IMR-90 (cell line): Measurements from ENCODE around the gene GABPA. TPM values are rescaled to one million over a fixed set of nuclear protein-coding genes. Genes with fewer than 3 reads are reported as not detected.

Experiments used
- ATAC-seq: fragments of 200-7000 bp; cut with Tn5 transposase; 2 replicates; pipeline ENCODE4 v1.9.1; 2020; ENCODE audit warnings: low read depth, mild to moderate bottlenecking, moderate library complexity
- BruUV-seq: library from RNA; stranded (reverse); fragments of 400-500 nt; replicated peaks from 2 replicates; lab custom pipeline; 2021; lab: Mats Ljungman, UMichigan
- CTCF ChIA-PET: fragments of 300-600 bp; formaldehyde crosslinking; extraction: SDS; loops from one replicate; lab custom pipeline; 2021; ENCODE audit warnings: antibody characterized with exemption; lab: Yijun Ruan, JAX
- POLR2A ChIA-PET: fragments of 300-600 bp; sonication (Branson Sonifier 250); formaldehyde crosslinking; loops from one replicate; lab custom pipeline; 2022; ENCODE audit warnings: antibody characterized with exemption; ENCODE audit not compliant: unreplicated experiment; lab: Charles Lee
- DNase-seq: peaks from one replicate; pipeline ENCODE4 v3.0.0; 2013
- H2AFZ ChIP-seq: replicated peaks from 2 replicates; pipeline ENCODE3; 2013; ENCODE audit warnings: low read length, mild to moderate bottlenecking; ENCODE audit not compliant: poor library complexity
- H2AK5ac ChIP-seq: 2 replicates; pipeline ENCODE4 v1.6.1; 2013; ENCODE audit warnings: low read depth, low read length, inconsistent platforms
- H2AK9ac ChIP-seq: replicated peaks from 2 replicates; pipeline ENCODE3; 2013; ENCODE audit warnings: mild to moderate bottlenecking, low read depth, low read length, moderate library complexity; ENCODE audit not compliant: poor library complexity
- H2BK120ac ChIP-seq: 2 replicates; pipeline ENCODE4 v1.6.1; 2013; ENCODE audit warnings: low read depth, low read length, inconsistent platforms
- H2BK15ac ChIP-seq: 3 replicates; pipeline ENCODE4 v1.6.1; 2013; ENCODE audit warnings: low read depth, low read length, inconsistent platforms
- H2BK20ac ChIP-seq: 2 replicates; pipeline ENCODE4 v1.6.1; 2013; ENCODE audit warnings: low read depth, mild to moderate bottlenecking, inconsistent platforms, low read length, moderate library complexity
- H2BK5ac ChIP-seq: 2 replicates; pipeline ENCODE4 v1.6.1; 2013; ENCODE audit warnings: mild to moderate bottlenecking, low read depth, low read length, inconsistent platforms; ENCODE audit not compliant: poor library complexity, severe bottlenecking
- H3K14ac ChIP-seq: replicated peaks from 2 replicates; pipeline ENCODE4 v1.6.1; 2013; ENCODE audit warnings: low read depth, low read length, inconsistent platforms
- H3K18ac ChIP-seq: 2 replicates; pipeline ENCODE4 v1.6.1; 2013; ENCODE audit warnings: low read depth, low read length, control low read depth
- H3K23ac ChIP-seq: 2 replicates; pipeline ENCODE4 v1.6.1; 2013; ENCODE audit warnings: low read depth, low read length, inconsistent platforms
- H3K27ac ChIP-seq: 2 replicates; pipeline ENCODE4 v1.5.1; 2013; ENCODE audit warnings: mild to moderate bottlenecking, control low read depth, low read length; ENCODE audit not compliant: insufficient read depth
- H3K27me3 ChIP-seq: 2 replicates; pipeline ENCODE4 v1.6.1; 2013; ENCODE audit warnings: low read length; ENCODE audit not compliant: control insufficient read depth, insufficient read depth
- H3K36me3 ChIP-seq: 2 replicates; pipeline ENCODE4 v1.6.1; 2013; ENCODE audit warnings: low read length, mixed read lengths; ENCODE audit not compliant: control insufficient read depth, insufficient read depth
- H3K4ac ChIP-seq: 2 replicates; pipeline ENCODE4 v1.6.1; 2013; ENCODE audit warnings: low read depth, low read length, inconsistent platforms
- H3K4me1 ChIP-seq: 2 replicates; pipeline ENCODE4 v1.6.1; 2013; ENCODE audit warnings: low read length, mixed read lengths; ENCODE audit not compliant: control insufficient read depth, insufficient read depth
- H3K4me2 ChIP-seq: 2 replicates; pipeline ENCODE4 v1.6.1; 2013; ENCODE audit warnings: low read depth, mild to moderate bottlenecking, control low read depth, low read length, moderate library complexity
- H3K4me3 ChIP-seq: 2 replicates; pipeline ENCODE4 v1.5.1; 2013; ENCODE audit warnings: low read depth, mild to moderate bottlenecking, control low read depth, low read length, moderate library complexity; ENCODE audit not compliant: insufficient read depth
- H3K56ac ChIP-seq: 2 replicates; pipeline ENCODE4 v1.6.1; 2013; ENCODE audit warnings: low read length, inconsistent platforms; ENCODE audit not compliant: insufficient read depth; ENCODE audit errors: extremely low read depth
- H3K79me1 ChIP-seq, 2 experiments: 2 replicates each; pipeline ENCODE4 v1.6.1; 2013; ENCODE audit warnings: low read length in 2 of 2, inconsistent platforms in 1 of 2, low read depth in 1 of 2
- H3K9ac ChIP-seq: 2 replicates; pipeline ENCODE4 v1.6.1; 2013; ENCODE audit warnings: low read depth, low read length, control low read depth
- H3K9me1 ChIP-seq: 2 replicates; pipeline ENCODE4 v1.6.1; 2013; ENCODE audit warnings: low read length, inconsistent platforms; ENCODE audit not compliant: insufficient read depth
- H3K9me3 ChIP-seq: 2 replicates; pipeline ENCODE4 v1.6.1; 2013; ENCODE audit warnings: low read length; ENCODE audit not compliant: control insufficient read depth, insufficient read depth
- H4K20me1 ChIP-seq: 2 replicates; pipeline ENCODE4 v1.6.1; 2013; ENCODE audit warnings: low read length, inconsistent platforms; ENCODE audit not compliant: insufficient read depth
- H4K5ac ChIP-seq: 2 replicates; pipeline ENCODE4 v1.6.1; 2013; ENCODE audit warnings: mild to moderate bottlenecking, low read depth, low read length, control low read depth
- H4K8ac ChIP-seq, 2 experiments: 2 replicates each; pipeline ENCODE4 v1.6.1; 2013; ENCODE audit warnings: low read depth in 2 of 2, low read length in 2 of 2, control low read depth in 1 of 2, inconsistent platforms in 1 of 2
- H4K91ac ChIP-seq: 2 replicates; pipeline ENCODE4 v1.6.1; 2013; ENCODE audit warnings: low read depth, low read length, inconsistent platforms; ENCODE audit not compliant: insufficient read depth
- BHLHE40 ChIP-seq: fragments of 150-350 bp; IDR thresholded peaks from 2 replicates; pipeline ENCODE4 v1.6.1; 2016; ENCODE audit warnings: mild to moderate bottlenecking, low read depth, low read length
- CEBPB ChIP-seq: IDR thresholded peaks from 2 replicates; pipeline ENCODE4 v1.6.1; 2012; ENCODE audit warnings: low read depth, low read length, improper control_type of control experiment
- CHD1 ChIP-seq: IDR thresholded peaks from 2 replicates; pipeline ENCODE4 v1.6.1; 2012; ENCODE audit warnings: low read depth, low read length, improper control_type of control experiment
- ELK1 ChIP-seq: fragments of 150-350 bp; IDR thresholded peaks from 2 replicates; pipeline ENCODE4 v1.6.1; 2016; ENCODE audit warnings: low read depth, mild to moderate bottlenecking, low read length, moderate library complexity, borderline replicate concordance
- FOS ChIP-seq: fragments of 150-350 bp; IDR thresholded peaks from 2 replicates; pipeline ENCODE4 v1.6.1; 2016; ENCODE audit warnings: low read depth, low read length
- MAFK ChIP-seq: IDR thresholded peaks from 2 replicates; pipeline ENCODE4 v1.6.1; 2012; ENCODE audit warnings: low read depth, low read length, improper control_type of control experiment
- MAZ ChIP-seq: IDR thresholded peaks from 2 replicates; pipeline ENCODE4 v1.6.1; 2012; ENCODE audit warnings: low read depth, mild to moderate bottlenecking, low read length, improper control_type of control experiment, moderate library complexity, borderline replicate concordance
- MXI1 ChIP-seq: IDR thresholded peaks from 2 replicates; pipeline ENCODE4 v1.6.1; 2012; ENCODE audit warnings: low read depth, mild to moderate bottlenecking, low read length, moderate library complexity, borderline replicate concordance
- NFE2L2 ChIP-seq: fragments of 150-350 bp; IDR thresholded peaks from 2 replicates; pipeline ENCODE4 v1.6.1; 2016; ENCODE audit warnings: low read depth, mild to moderate bottlenecking, low read length
- POLR2A ChIP-seq: IDR thresholded peaks from 2 replicates; pipeline ENCODE4 v1.6.1; 2012; ENCODE audit warnings: mild to moderate bottlenecking, low read depth, low read length
- RAD21 ChIP-seq: IDR thresholded peaks from 2 replicates; pipeline ENCODE4 v1.6.1; 2012; ENCODE audit warnings: low read length, improper control_type of control experiment
- RCOR1 ChIP-seq: IDR thresholded peaks from 2 replicates; pipeline ENCODE4 v1.6.1; 2012; ENCODE audit warnings: mild to moderate bottlenecking, low read length, improper control_type of control experiment; ENCODE audit not compliant: insufficient replicate concordance
- RFX5 ChIP-seq: IDR thresholded peaks from 2 replicates; pipeline ENCODE4 v1.8.0; 2012; ENCODE audit warnings: low read depth, mild to moderate bottlenecking, low read length, moderate library complexity
- SMC3 ChIP-seq: fragments of 150-350 bp; IDR thresholded peaks from 2 replicates; pipeline ENCODE4 v1.6.1; 2016; ENCODE audit warnings: low read depth, mild to moderate bottlenecking, antibody characterized with exemption, low read length, moderate library complexity
- WGBS, 2 experiments: methylation state at CpG; one replicate each; pipeline versions ENCODE4 v1.1.5 to v1.1.7; 2013; ENCODE audit warnings: missing lambda C conversion rate in 2 of 2; ENCODE audit not compliant: insufficient read length in 1 of 2; ENCODE audit errors: extremely low coverage in 2 of 2; 5-methylcytosine and 5-hydroxymethylcytosine counted together
- dilution Hi-C: fragments of 300-500 bp; cut with HindIII; formaldehyde crosslinking; loops from one replicate; pipeline ENCODE4 v1.14.3; 2018; ENCODE audit warnings: low sequenced_read_pairs; ENCODE audit not compliant: unreplicated experiment
- in situ Hi-C: fragments of 300-500 bp; cut with MboI; formaldehyde crosslinking; loops from 3 replicates; pipeline ENCODE4 v1.14.3; 2019; ENCODE audit warnings: low sequenced_read_pairs, inconsistent platforms, mixed read lengths
- intact Hi-C: fragments of 100-400 bp; cut with micrococcal nuclease; formaldehyde crosslinking; loops from 2 replicates; pipeline ENCODE4 v1.10.0; 2022
- polyA plus RNA-seq, 3 experiments: library from polyadenylated mRNA; depleted of rRNA; stranded (reverse); fragments of >200 nt; gene quantifications; 2 replicates each; pipeline ENCODE4 v1.2.3, GENCODE V29; 2012; ENCODE audit warnings: low replicate concordance in 1 of 3
- total RNA-seq: library from RNA; depleted of rRNA; stranded (reverse); fragments of >200 nt; gene quantifications from 2 replicates; pipeline ENCODE4 v1.2.3, GENCODE V29; 2012
- TF ChIP-seq, protein P1 (sequence below): fragments of 150-350 bp; IDR thresholded peaks from 2 replicates; pipeline ENCODE4 v1.6.1; 2017; ENCODE audit warnings: mild to moderate bottlenecking, antibody characterized with exemption, low read length, low read depth
- TF ChIP-seq, protein P2 (sequence below): conservative IDR thresholded peaks from 2 replicates; pipeline ENCODE4 v1.5.1; 2012; ENCODE audit warnings: mild to moderate bottlenecking, low read depth, low read length, improper control_type of control experiment

The GABPA gene
- total and polyA plus RNA-seq, 2 of the 4 experiments (the other 2 are of a cell fraction), result 9.0 to 17.0 TPM

DNA sequence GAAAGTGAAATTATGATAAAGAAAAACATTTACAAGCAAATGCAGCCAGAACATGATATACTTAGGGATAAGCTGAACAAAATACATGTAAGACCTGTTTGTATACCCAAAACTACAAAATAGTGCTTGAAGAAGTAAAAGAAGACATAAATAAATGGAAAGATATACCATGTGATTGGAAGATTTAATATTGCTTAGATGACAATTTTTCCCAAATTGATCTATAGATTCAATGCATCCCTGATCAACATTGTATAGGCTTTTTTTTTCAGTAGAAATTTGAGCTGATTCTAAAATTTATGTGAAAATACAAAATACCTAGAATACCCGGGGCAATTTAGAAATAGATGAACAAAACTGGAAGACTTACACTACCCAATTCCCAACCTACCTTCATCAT, 76.4 kb downstream of the GABPA start:
- H2AK9ac ChIP-seq, result no peak overlapping the region
- H4K5ac ChIP-seq, result no peak overlapping the region
- H3K4ac ChIP-seq, result no peak overlapping the region
- H3K9me1 ChIP-seq, result no peaks in the 10 kb centered on the region
- H3K27me3 ChIP-seq, result no peaks in the 10 kb centered on the region
- no CpG with 5 or more reads among the region's 1 CpG for WGBS, 2 experiments
- no peaks in the 10 kb centered on the region for H4K20me1 ChIP-seq
- no peak overlapping the region for H2AFZ ChIP-seq
- H2BK5ac ChIP-seq, result no peak overlapping the region
- H2BK120ac ChIP-seq, result no peak overlapping the region
- no peak overlapping the region for H3K27ac ChIP-seq
- H2BK15ac ChIP-seq, result no peak overlapping the region
- no peaks in the 10 kb centered on the region for H3K4me1 ChIP-seq
- in situ Hi-C loops, result no loop called here
- no peak overlapping the region for H4K8ac ChIP-seq
- no peak overlapping the region for H3K4me3 ChIP-seq
- no peak overlapping the region for H4K91ac ChIP-seq
- dilution Hi-C loops, result no loop called here
- H3K23ac ChIP-seq, result no peak overlapping the region
- H3K4me2 ChIP-seq, result no peak overlapping the region
- intact Hi-C loops, result no loop called here
- no peaks in the 10 kb centered on the region for H3K9me3 ChIP-seq
- no peaks in the 10 kb centered on the region for H3K79me1 ChIP-seq
- H3K56ac ChIP-seq, result no peak overlapping the region
- H3K18ac ChIP-seq, result no peak overlapping the region
- H2BK20ac ChIP-seq, result no peak overlapping the region
- POLR2A ChIA-PET, result no interaction called here
- ATAC-seq (no peak), DNase-seq (no peak)
- H3K9ac ChIP-seq, result no peak overlapping the region
- no peaks in the 10 kb centered on the region for H3K36me3 ChIP-seq
- TF ChIP-seq RFX5 (no peak), NFE2L2 (no peak), ELK1 (no peak), MXI1 (no peak), SMC3 (no peak), FOS (no peak), POLR2A (no peak), CEBPB (no peak), BHLHE40 (no peak), MAFK (no peak), RAD21 (no peak), RCOR1 (no peak), MAZ (no peak), CHD1 (no peak)
- TF ChIP-seq, protein P1, sequence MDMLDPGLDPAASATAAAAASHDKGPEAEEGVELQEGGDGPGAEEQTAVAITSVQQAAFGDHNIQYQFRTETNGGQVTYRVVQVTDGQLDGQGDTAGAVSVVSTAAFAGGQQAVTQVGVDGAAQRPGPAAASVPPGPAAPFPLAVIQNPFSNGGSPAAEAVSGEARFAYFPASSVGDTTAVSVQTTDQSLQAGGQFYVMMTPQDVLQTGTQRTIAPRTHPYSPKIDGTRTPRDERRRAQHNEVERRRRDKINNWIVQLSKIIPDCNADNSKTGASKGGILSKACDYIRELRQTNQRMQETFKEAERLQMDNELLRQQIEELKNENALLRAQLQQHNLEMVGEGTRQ, result no peak
- TF ChIP-seq, protein P2, sequence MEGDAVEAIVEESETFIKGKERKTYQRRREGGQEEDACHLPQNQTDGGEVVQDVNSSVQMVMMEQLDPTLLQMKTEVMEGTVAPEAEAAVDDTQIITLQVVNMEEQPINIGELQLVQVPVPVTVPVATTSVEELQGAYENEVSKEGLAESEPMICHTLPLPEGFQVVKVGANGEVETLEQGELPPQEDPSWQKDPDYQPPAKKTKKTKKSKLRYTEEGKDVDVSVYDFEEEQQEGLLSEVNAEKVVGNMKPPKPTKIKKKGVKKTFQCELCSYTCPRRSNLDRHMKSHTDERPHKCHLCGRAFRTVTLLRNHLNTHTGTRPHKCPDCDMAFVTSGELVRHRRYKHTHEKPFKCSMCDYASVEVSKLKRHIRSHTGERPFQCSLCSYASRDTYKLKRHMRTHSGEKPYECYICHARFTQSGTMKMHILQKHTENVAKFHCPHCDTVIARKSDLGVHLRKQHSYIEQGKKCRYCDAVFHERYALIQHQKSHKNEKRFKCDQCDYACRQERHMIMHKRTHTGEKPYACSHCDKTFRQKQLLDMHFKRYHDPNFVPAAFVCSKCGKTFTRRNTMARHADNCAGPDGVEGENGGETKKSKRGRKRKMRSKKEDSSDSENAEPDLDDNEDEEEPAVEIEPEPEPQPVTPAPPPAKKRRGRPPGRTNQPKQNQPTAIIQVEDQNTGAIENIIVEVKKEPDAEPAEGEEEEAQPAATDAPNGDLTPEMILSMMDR, result no peak
- H2AK5ac ChIP-seq, result no peak overlapping the region
- H3K14ac ChIP-seq, result no peak overlapping the region
- BruUV-seq, result no TSS peak
- CTCF ChIA-PET, result no interaction called here
